Measurements from ENCODE around the gene LRRC45. TPM values are rescaled to one million over a fixed set of nuclear protein-coding genes. Genes with fewer than 3 reads are reported as not detected.
A peak's percentile ranks its signal among the peaks of the same experiment; 100 is the strongest.

LRRC45 gene
- total RNA-seq, 2 donors from 2014 or later, result 22.2 to 24.1 TPM

GRCh38 chr17:82000803-82001570 lies 22.1 kb upstream of the LRRC45 start:
- Histone ChIP-seq H3K36me3 (no peaks in the 10 kb centered on the region), H3K27me3 (replicated peaks; ENCODE audit: insufficient read depth) (no peaks in the 10 kb centered on the region), H3K4me1 (replicated peaks) (no peaks in the 10 kb centered on the region), H3K4me3 (no peak overlapping the region), H3K27ac (no peak overlapping the region), H3K9me3 (no peaks in the 10 kb centered on the region)
- no peak for TF ChIP-seq POLR2A (IDR thresholded peaks at IDR 0.05)
- intact Hi-C loops (cut with DNase I), result no loop called here
- DNase-seq (ENCODE audit: low spot score), result no peak
- 64% methylated on average over 28 of the region's 32 CpGs for WGBS

- H3K9me3 ChIP-seq, result no peaks in the 10 kb centered on the region
- H3K27ac ChIP-seq, result no peak overlapping the region
- H3K4me1 ChIP-seq (replicated peaks), result no peaks in the 10 kb centered on the region
- 86% methylated on average over 17 of the region's 17 CpGs for WGBS
- intact Hi-C loops (cut with DNase I), result no loop called here
- H3K4me3 ChIP-seq, result no peak overlapping the region
- H3K27me3 ChIP-seq (replicated peaks; ENCODE audit: insufficient read depth), result no peaks in the 10 kb centered on the region
- no peaks in the 10 kb centered on the region for H3K36me3 ChIP-seq
- TF ChIP-seq POLR2AphosphoS5 (IDR thresholded peaks at IDR 0.05) (no peak), POLR2A (IDR thresholded peaks at IDR 0.05) (no peak), CTCF (IDR thresholded peaks at IDR 0.05) (no peak)
- no peak for DNase-seq (ENCODE audit: low spot score)
These were observed 21.5 kb upstream of the LRRC45 start for GRCh38 chr17:82001571-82002056.

- TF ChIP-seq POLR2A (IDR thresholded peaks at IDR 0.05), result peak; percentile 7
- TF ChIP-seq CTCF (IDR thresholded peaks at IDR 0.05), result no peak
- TF ChIP-seq POLR2AphosphoS5 (IDR thresholded peaks at IDR 0.05), result peak; percentile 29
- 49% methylated on average over 53 of the region's 53 CpGs for WGBS
- Histone ChIP-seq H3K4me1 (replicated peaks) (no peaks in the 10 kb centered on the region), H3K27me3 (replicated peaks; ENCODE audit: insufficient read depth) (no peaks in the 10 kb centered on the region), H3K27ac (no peak overlapping the region), H3K36me3 (no peaks in the 10 kb centered on the region), H3K4me3 (no peak overlapping the region), H3K9me3 (no peaks in the 10 kb centered on the region)
- intact Hi-C loops (cut with DNase I), result no loop called here
- no peak for DNase-seq (ENCODE audit: low spot score)
These were observed 19.4 kb upstream of the LRRC45 start for GRCh38 chr17:82003411-82004381.

- intact Hi-C loops (cut with DNase I), result no loop called here
- no peak for TF ChIP-seq POLR2AphosphoS5 (IDR thresholded peaks at IDR 0.05)
- no peak for DNase-seq (ENCODE audit: low spot score)
- Histone ChIP-seq H3K27me3 (replicated peaks; ENCODE audit: insufficient read depth) (no peaks in the 10 kb centered on the region), H3K36me3 (no peaks in the 10 kb centered on the region), H3K9me3 (no peaks in the 10 kb centered on the region), H3K4me3 (no peak overlapping the region), H3K27ac (no peak overlapping the region), H3K4me1 (replicated peaks) (no peaks in the 10 kb centered on the region)
- 91% methylated on average over 27 of the region's 41 CpGs for WGBS
These were observed 18.3 kb upstream of the LRRC45 start for GRCh38 chr17:82004517-82005455.

- DNase-seq (ENCODE audit: low spot score), result no peak
- no peak overlapping the region for H3K4me3 ChIP-seq
- H3K4me1 ChIP-seq (replicated peaks), result no peaks in the 10 kb centered on the region
- H3K36me3 ChIP-seq, result no peaks in the 10 kb centered on the region
- intact Hi-C loops (cut with DNase I), result no loop called here
- no peaks in the 10 kb centered on the region for H3K27me3 ChIP-seq (replicated peaks; ENCODE audit: insufficient read depth)
- TF ChIP-seq POLR2A (IDR thresholded peaks at IDR 0.05) (no peak), POLR2AphosphoS5 (IDR thresholded peaks at IDR 0.05) (no peak), CTCF (IDR thresholded peaks at IDR 0.05) (no peak)
- H3K27ac ChIP-seq, result no peak overlapping the region
- whole genome bisulfite sequencing, result 86% methylated on average over 30 of the region's 30 CpGs
- H3K9me3 ChIP-seq, result no peaks in the 10 kb centered on the region
These were observed 17.3 kb upstream of the LRRC45 start for GRCh38 chr17:82005701-82006348.

Measured in prostate gland (tissue), 2 donors.